IMR-90 (cell line): Measurements from ENCODE around the gene LRRFIP1. TPM values are rescaled to one million over a fixed set of nuclear protein-coding genes. Genes with fewer than 3 reads are reported as not detected.
A peak's percentile ranks its signal among the peaks of the same experiment; 100 is the strongest.

Experiments used
- ATAC-seq: fragments of 200-7000 bp; cut with Tn5 transposase; 2 replicates; pipeline ENCODE4 v1.9.1; 2020; ENCODE audit warnings: low read depth, mild to moderate bottlenecking, moderate library complexity
- BruUV-seq: library from RNA; stranded (reverse); fragments of 400-500 nt; replicated peaks from 2 replicates; lab custom pipeline; 2021; lab: Mats Ljungman, UMichigan
- CTCF ChIA-PET: fragments of 300-600 bp; formaldehyde crosslinking; extraction: SDS; loops from one replicate; lab custom pipeline; 2021; ENCODE audit warnings: antibody characterized with exemption; lab: Yijun Ruan, JAX
- POLR2A ChIA-PET: fragments of 300-600 bp; sonication (Branson Sonifier 250); formaldehyde crosslinking; loops from one replicate; lab custom pipeline; 2022; ENCODE audit warnings: antibody characterized with exemption; ENCODE audit not compliant: unreplicated experiment; lab: Charles Lee
- DNase-seq: peaks from one replicate; pipeline ENCODE4 v3.0.0; 2013
- H2AFZ ChIP-seq: replicated peaks from 2 replicates; pipeline ENCODE3; 2013; ENCODE audit warnings: low read length, mild to moderate bottlenecking; ENCODE audit not compliant: poor library complexity
- H2AK5ac ChIP-seq: 2 replicates; pipeline ENCODE4 v1.6.1; 2013; ENCODE audit warnings: low read depth, low read length, inconsistent platforms
- H2AK9ac ChIP-seq: replicated peaks from 2 replicates; pipeline ENCODE3; 2013; ENCODE audit warnings: mild to moderate bottlenecking, low read depth, low read length, moderate library complexity; ENCODE audit not compliant: poor library complexity
- H2BK120ac ChIP-seq: 2 replicates; pipeline ENCODE4 v1.6.1; 2013; ENCODE audit warnings: low read depth, low read length, inconsistent platforms
- H2BK15ac ChIP-seq: 3 replicates; pipeline ENCODE4 v1.6.1; 2013; ENCODE audit warnings: low read depth, low read length, inconsistent platforms
- H2BK20ac ChIP-seq: 2 replicates; pipeline ENCODE4 v1.6.1; 2013; ENCODE audit warnings: low read depth, mild to moderate bottlenecking, inconsistent platforms, low read length, moderate library complexity
- H2BK5ac ChIP-seq: 2 replicates; pipeline ENCODE4 v1.6.1; 2013; ENCODE audit warnings: mild to moderate bottlenecking, low read depth, low read length, inconsistent platforms; ENCODE audit not compliant: poor library complexity, severe bottlenecking
- H3K14ac ChIP-seq: replicated peaks from 2 replicates; pipeline ENCODE4 v1.6.1; 2013; ENCODE audit warnings: low read depth, low read length, inconsistent platforms
- H3K18ac ChIP-seq: 2 replicates; pipeline ENCODE4 v1.6.1; 2013; ENCODE audit warnings: low read depth, low read length, control low read depth
- H3K23ac ChIP-seq: 2 replicates; pipeline ENCODE4 v1.6.1; 2013; ENCODE audit warnings: low read depth, low read length, inconsistent platforms
- H3K27ac ChIP-seq: 2 replicates; pipeline ENCODE4 v1.5.1; 2013; ENCODE audit warnings: mild to moderate bottlenecking, control low read depth, low read length; ENCODE audit not compliant: insufficient read depth
- H3K27me3 ChIP-seq: 2 replicates; pipeline ENCODE4 v1.6.1; 2013; ENCODE audit warnings: low read length; ENCODE audit not compliant: control insufficient read depth, insufficient read depth
- H3K36me3 ChIP-seq: 2 replicates; pipeline ENCODE4 v1.6.1; 2013; ENCODE audit warnings: low read length, mixed read lengths; ENCODE audit not compliant: control insufficient read depth, insufficient read depth
- H3K4ac ChIP-seq: 2 replicates; pipeline ENCODE4 v1.6.1; 2013; ENCODE audit warnings: low read depth, low read length, inconsistent platforms
- H3K4me1 ChIP-seq: 2 replicates; pipeline ENCODE4 v1.6.1; 2013; ENCODE audit warnings: low read length, mixed read lengths; ENCODE audit not compliant: control insufficient read depth, insufficient read depth
- H3K4me2 ChIP-seq: 2 replicates; pipeline ENCODE4 v1.6.1; 2013; ENCODE audit warnings: low read depth, mild to moderate bottlenecking, control low read depth, low read length, moderate library complexity
- H3K4me3 ChIP-seq: 2 replicates; pipeline ENCODE4 v1.5.1; 2013; ENCODE audit warnings: low read depth, mild to moderate bottlenecking, control low read depth, low read length, moderate library complexity; ENCODE audit not compliant: insufficient read depth
- H3K56ac ChIP-seq: 2 replicates; pipeline ENCODE4 v1.6.1; 2013; ENCODE audit warnings: low read length, inconsistent platforms; ENCODE audit not compliant: insufficient read depth; ENCODE audit errors: extremely low read depth
- H3K79me1 ChIP-seq, 2 experiments: 2 replicates each; pipeline ENCODE4 v1.6.1; 2013; ENCODE audit warnings: low read length in 2 of 2, inconsistent platforms in 1 of 2, low read depth in 1 of 2
- H3K9ac ChIP-seq: 2 replicates; pipeline ENCODE4 v1.6.1; 2013; ENCODE audit warnings: low read depth, low read length, control low read depth
- H3K9me1 ChIP-seq: 2 replicates; pipeline ENCODE4 v1.6.1; 2013; ENCODE audit warnings: low read length, inconsistent platforms; ENCODE audit not compliant: insufficient read depth
- H3K9me3 ChIP-seq: 2 replicates; pipeline ENCODE4 v1.6.1; 2013; ENCODE audit warnings: low read length; ENCODE audit not compliant: control insufficient read depth, insufficient read depth
- H4K20me1 ChIP-seq: 2 replicates; pipeline ENCODE4 v1.6.1; 2013; ENCODE audit warnings: low read length, inconsistent platforms; ENCODE audit not compliant: insufficient read depth
- H4K5ac ChIP-seq: 2 replicates; pipeline ENCODE4 v1.6.1; 2013; ENCODE audit warnings: mild to moderate bottlenecking, low read depth, low read length, control low read depth
- H4K8ac ChIP-seq, 2 experiments: 2 replicates each; pipeline ENCODE4 v1.6.1; 2013; ENCODE audit warnings: low read depth in 2 of 2, low read length in 2 of 2, control low read depth in 1 of 2, inconsistent platforms in 1 of 2
- H4K91ac ChIP-seq: 2 replicates; pipeline ENCODE4 v1.6.1; 2013; ENCODE audit warnings: low read depth, low read length, inconsistent platforms; ENCODE audit not compliant: insufficient read depth
- MAFK ChIP-seq: IDR thresholded peaks from 2 replicates; pipeline ENCODE4 v1.6.1; 2012; ENCODE audit warnings: low read depth, low read length, improper control_type of control experiment
- SMC3 ChIP-seq: fragments of 150-350 bp; IDR thresholded peaks from 2 replicates; pipeline ENCODE4 v1.6.1; 2016; ENCODE audit warnings: low read depth, mild to moderate bottlenecking, antibody characterized with exemption, low read length, moderate library complexity
- WGBS, 2 experiments: methylation state at CpG; one replicate each; pipeline versions ENCODE4 v1.1.5 to v1.1.7; 2013; ENCODE audit warnings: missing lambda C conversion rate in 2 of 2; ENCODE audit not compliant: insufficient read length in 1 of 2; ENCODE audit errors: extremely low coverage in 2 of 2; 5-methylcytosine and 5-hydroxymethylcytosine counted together
- dilution Hi-C: fragments of 300-500 bp; cut with HindIII; formaldehyde crosslinking; loops from one replicate; pipeline ENCODE4 v1.14.3; 2018; ENCODE audit warnings: low sequenced_read_pairs; ENCODE audit not compliant: unreplicated experiment
- in situ Hi-C: fragments of 300-500 bp; cut with MboI; formaldehyde crosslinking; loops from 3 replicates; pipeline ENCODE4 v1.14.3; 2019; ENCODE audit warnings: low sequenced_read_pairs, inconsistent platforms, mixed read lengths
- intact Hi-C: fragments of 100-400 bp; cut with micrococcal nuclease; formaldehyde crosslinking; loops from 2 replicates; pipeline ENCODE4 v1.10.0; 2022
- polyA plus RNA-seq, 3 experiments: library from polyadenylated mRNA; depleted of rRNA; stranded (reverse); fragments of >200 nt; gene quantifications; 2 replicates each; pipeline ENCODE4 v1.2.3, GENCODE V29; 2012; ENCODE audit warnings: low replicate concordance in 1 of 3
- total RNA-seq: library from RNA; depleted of rRNA; stranded (reverse); fragments of >200 nt; gene quantifications from 2 replicates; pipeline ENCODE4 v1.2.3, GENCODE V29; 2012

The LRRFIP1 gene
- total and polyA plus RNA-seq, 2 of the 4 experiments (the other 2 are of a cell fraction): 52.2 to 54.4 TPM

GRCh38 chr2:237823544-237823943 lies 196.2 kb downstream of the LRRFIP1 start:
- Histone ChIP-seq H3K27me3 (no peaks in the 10 kb centered on the region; the same call in 1 of the 2 replicates), H3K23ac (no peak overlapping the region), H3K9me1 (no peaks in the 10 kb centered on the region), H2BK120ac (no peak overlapping the region), H2AFZ (no peak overlapping the region), H3K4ac (no peak overlapping the region), H2AK9ac (no peak overlapping the region), H2BK20ac (no peak overlapping the region), H2BK5ac (no peak overlapping the region), H4K8ac (no peak overlapping the region), H3K4me2 (no peak overlapping the region), H3K9me3 (no peaks in the 10 kb centered on the region), H3K4me3 (no peak overlapping the region), H3K4me1 (no peaks in the 10 kb centered on the region), H4K5ac (no peak overlapping the region), H2AK5ac (no peak overlapping the region), H3K27ac (no peak overlapping the region), H3K9ac (no peak overlapping the region), H3K18ac (no peak overlapping the region), H4K20me1 (no peaks in the 10 kb centered on the region), H2BK15ac (no peak overlapping the region), H3K14ac (no peak overlapping the region), H3K36me3 (no peaks in the 10 kb centered on the region), H3K56ac (no peak overlapping the region), H3K79me1 (no peaks in the 10 kb centered on the region), H4K91ac (no peak overlapping the region)
- BruUV-seq: no TSS peak
- no CpG with 5 or more reads among the region's 2 CpGs for WGBS, 2 experiments
- ATAC-seq (no peak), DNase-seq (no peak)
- POLR2A ChIA-PET: no interaction called here
- TF ChIP-seq MAFK (peak; percentile 83), SMC3 (no peak)
- intact Hi-C loops (no loop called here), dilution Hi-C loops (no loop called here), in situ Hi-C loops (no loop called here)
- CTCF ChIA-PET: no interaction called here
